Measurements from ENCODE around the gene STARD7.
"Not testable (repeated sequence)": the region's sequence is repeated elsewhere in the genome, so short reads cannot be mapped to it uniquely, and the experiment has no call there.

STARD7 gene

DNA sequence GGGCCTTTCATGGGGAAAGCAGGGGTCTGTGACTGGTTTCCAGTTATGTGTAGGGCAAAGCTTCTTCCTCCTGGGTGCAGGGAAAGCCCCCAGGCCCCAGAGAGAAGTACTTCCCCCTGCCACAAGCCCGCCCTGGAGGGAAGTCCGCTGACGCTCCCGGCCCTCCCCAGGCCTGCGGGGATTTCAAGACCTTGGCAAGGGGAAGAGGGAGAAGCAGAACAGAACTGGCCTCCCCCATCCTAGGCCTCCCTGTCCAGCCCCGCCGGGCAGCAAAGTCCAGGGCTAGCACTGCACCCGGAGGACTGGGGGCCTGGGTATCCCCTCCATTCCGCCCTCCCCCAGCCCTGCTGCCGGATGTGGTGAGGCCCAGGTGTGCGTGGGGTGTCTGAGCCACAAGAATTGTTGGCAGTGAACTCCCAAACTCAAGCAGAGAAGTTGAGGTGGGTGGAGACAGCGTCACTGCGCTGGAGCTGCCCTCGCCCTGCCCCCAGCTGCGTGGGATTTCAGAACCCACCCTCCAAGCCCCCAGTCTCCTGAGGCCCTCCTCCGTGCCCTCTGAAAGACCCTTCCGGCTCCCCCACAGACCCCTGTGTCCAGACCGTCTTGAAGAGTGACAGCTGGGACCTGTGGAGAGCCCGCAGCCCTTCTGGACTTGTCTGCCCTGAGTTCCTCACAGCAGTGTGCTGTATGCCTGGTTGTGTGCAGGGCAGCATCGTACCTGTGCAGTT lies 62.3 kb downstream of the STARD7 start:
- no peak for DNase-seq

- no peak for DNase-seq
Observed at GRCh38 chr2:96145848-96146152, 62.8 kb downstream of the STARD7 start.

GRCh38 chr2:96145036-96145847 lies 63.4 kb downstream of the STARD7 start, which contains the start of gene DUSP2:
Gene DUSP2, minus strand, starts transcription at chr2:96145440. Its CDS starts 86 bp downstream, at chr2:96145354.
- no peak for DNase-seq

GRCh38 chr2:96144481-96145035 lies 64.1 kb downstream of the STARD7 start:
- DNase-seq: no peak

DNA sequence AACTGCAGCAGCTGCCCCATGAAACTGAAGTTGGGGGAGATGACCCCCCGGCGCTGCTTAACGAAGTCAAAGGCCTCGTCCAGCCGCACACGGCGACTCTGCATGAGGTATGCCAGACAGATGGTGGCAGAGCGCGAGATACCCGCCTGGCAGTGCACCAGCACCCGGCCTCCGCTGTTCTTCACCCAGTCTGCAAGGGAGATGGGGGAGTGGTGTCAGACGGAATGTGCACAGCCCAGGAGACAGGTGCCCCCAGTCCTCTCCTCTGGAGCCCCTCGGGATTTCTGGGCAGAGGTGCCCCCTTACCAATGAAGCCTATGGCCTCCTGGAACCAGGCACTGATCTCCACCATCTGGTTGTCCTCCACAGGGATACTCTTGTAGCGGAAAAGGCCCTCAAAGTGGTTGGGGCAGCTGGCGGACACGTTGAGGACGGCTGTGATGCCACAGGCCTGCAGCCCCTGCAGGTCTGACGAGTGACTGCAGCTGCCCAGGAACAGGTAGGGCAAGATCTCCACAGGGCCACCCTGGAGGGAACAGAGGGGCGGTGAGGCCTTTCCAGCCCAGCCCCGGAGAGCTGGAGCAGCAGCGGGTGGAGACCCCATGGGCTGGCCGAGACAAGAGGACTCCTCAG lies 64.7 kb downstream of the STARD7 start:
- no peak for DNase-seq

GRCh38 chr2:96143231-96143847 lies 65.3 kb downstream of the STARD7 start:
- DNase-seq: no peak

- no peak for DNase-seq
Observed at GRCh38 chr2:96142217-96143113, 66.2 kb downstream of the STARD7 start.

DNA sequence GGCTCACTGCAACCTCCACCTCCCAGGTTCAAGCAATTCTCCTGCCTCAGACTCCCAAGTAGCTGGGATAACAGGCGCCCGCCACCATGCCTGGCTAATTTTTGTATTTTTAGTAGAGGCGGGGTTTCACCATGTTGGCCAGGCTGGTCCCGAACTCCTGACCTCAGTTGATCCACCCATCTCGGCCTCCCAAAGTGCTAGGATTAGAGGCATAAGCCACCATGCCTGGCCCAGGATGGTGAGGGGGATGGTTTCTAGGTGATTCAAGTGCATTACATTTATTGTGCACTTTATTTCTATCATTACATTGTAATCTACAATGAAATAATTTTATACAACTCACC lies 67.0 kb downstream of the STARD7 start:
- not testable (repeated sequence) for DNase-seq

DNA sequence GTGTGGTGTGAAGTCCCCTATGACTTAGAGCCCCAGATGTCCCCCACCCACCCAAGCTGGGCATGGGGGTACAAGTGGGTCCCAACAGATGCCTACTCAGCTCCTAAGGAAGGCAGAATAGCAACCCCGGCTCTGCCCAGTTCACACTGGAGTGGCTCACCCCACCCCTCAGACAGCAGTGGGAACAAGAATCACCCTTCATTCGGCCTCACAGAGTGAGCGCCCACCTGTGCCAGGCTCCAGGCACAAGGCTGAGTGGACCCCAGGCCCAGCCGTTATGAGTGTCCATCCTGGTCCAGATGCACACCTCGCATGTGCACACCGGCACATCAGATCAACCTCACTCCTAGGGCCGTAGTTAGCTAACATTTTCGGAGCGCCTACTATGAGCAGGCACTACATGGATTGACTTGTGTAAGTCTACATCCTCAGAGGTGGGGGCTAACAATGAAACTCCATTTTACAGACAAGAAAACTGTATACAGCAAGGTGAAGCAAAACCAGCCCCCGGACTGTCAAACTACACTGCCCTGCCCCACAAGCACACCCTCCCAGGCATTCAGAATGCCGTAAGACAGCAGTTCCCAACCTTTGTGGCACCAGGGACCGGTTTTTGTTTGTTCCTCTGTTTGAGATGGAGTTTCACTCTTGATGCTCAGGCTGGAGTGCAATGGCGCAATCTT lies 67.5 kb downstream of the STARD7 start:
- DNase-seq: no peak

GRCh38 chr2:96139181-96139758 lies 69.4 kb downstream of the STARD7 start:
- no peak for DNase-seq

DNA sequence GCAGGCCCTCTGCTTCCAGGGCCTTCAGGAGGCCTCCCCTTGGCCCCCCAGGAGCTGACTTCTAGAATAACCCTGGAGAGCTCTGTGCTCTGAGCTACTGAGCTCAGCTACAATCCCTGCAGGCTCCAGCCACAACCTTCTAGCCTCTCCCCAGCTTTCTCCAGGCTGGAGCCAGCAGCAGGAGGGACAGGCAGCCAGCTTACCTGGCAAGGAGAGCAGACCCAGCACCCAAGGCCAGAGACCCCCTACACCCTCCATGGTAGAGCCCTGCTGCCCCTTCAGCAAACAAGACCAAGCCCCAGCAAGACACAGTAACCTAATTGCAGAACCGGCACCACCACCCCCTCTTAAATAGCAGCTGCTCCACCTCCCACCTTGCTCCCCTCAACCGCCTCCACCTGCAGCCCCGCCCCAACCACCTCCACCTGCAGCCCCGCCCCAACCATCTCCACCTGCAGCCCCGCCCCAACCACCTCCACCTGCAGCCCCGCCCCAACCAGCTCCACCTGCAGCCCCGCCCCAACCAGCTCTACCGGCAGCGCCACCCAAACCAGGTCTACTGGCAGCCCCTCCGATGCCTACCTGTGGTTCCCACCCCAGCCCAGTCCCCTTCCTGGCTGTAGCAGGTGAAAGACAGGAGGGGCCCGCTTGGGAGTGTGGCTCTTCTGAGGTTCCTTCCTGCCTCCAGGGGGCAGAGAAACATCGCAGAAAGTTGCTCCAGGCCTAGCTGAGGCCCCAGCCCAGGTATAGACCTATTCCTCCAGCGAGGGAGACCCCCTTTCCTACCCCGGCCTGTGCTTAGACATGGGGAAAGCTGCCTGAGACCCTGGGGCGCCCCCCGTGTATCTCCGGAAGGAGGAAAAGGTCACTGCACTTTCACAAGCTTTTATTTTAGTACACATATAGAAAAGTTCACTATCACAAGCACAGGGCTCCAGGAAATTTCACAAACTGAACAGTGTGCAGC lies 70.2 kb downstream of the STARD7 start, which contains the start of gene ASTL:
ASTL (minus strand) TSS at position 324 of the 967 bp plus-strand sequence; CDS start at position 258, 66 bp downstream.
- DNase-seq: peak; percentile 8

DNA sequence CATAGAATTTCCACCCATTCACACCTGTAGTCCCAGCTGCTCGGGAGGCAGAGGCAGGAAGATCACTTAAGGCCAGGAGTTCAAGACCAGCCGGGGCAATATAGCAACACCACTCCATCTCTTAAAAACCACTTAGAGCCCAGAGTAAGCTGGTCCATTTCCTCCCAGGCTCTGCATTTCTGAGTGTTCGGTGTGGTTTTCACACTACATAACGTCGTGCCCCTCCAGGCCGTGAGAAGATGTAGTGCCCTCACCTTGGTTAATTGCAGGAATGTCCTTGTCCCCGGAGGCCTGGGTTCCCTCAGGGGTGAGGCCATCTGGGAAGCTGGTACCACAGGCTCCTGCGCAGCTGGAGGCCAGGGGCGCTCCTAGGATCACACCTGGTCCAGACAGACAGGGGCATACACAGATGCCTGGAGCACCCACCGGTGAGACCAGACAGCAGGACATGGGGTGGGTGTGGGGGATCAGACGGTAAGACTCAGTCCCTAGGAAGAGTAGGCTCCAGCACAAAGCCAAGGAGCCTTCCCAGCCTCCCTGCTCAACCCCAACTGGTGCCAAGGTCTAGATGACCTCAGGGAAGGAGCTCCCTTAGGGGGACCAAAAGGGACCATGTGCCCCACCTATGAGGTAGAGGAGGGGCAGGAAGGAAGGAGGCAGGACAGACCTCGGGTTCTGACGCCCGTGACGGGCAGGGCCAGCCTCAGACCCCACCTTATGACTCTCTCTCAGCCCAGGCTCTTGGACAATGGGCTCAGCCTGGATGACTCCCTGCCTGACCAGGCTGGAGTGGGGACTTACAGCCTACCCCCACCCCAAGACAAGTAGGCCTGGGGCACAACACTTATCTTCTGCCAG lies 71.1 kb downstream of the STARD7 start:
- DNase-seq: no peak

DNA sequence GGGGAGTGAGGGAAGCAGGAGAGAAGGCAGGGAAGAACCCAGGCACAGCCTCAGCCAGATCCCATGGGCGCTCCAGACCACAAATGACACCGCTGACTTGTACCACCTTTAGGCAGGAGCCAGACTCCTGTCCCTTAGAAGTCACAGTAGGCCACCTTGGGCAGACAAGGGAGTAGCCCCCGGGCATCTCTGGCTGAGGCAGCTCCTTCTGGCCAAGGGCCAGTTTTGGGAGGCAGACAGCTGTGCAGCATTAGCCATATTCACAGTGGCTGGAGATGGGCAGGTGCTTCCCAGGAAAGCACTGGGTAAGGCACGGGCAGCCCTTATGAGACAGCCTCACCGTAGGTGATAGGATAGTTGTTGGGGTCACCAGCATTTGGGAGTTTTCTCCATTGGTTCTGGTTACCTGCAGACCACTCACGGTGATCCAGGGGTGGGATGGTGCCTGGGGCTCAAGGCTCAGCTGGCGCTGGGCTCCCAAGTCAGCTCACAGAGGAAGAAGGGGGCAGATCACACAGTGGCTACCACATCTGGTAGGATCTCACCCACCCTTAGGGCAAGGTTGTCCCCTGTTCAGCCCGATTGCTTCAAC lies 72.4 kb downstream of the STARD7 start:
- no peak for DNase-seq

DNA sequence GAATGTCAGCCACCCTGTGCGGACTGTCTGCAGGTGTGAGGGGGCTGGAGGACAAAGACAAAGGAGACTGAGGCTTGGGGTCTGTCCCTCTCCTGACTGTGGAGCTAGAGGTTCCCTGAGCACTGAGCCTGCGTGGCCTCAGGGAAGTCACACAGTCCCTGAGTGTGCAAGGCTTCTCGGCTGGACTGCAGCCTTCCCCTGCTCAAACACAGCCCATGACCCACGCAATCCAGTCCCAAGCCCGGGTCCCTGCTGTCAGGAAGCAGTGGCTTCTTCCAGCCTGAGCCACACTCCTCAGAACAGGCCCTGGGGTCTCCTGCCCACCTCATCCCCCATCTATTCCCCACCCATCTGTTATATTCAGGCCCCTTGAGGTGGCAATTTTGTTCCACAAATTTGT lies 73.0 kb downstream of the STARD7 start:
- DNase-seq: no peak

DNA sequence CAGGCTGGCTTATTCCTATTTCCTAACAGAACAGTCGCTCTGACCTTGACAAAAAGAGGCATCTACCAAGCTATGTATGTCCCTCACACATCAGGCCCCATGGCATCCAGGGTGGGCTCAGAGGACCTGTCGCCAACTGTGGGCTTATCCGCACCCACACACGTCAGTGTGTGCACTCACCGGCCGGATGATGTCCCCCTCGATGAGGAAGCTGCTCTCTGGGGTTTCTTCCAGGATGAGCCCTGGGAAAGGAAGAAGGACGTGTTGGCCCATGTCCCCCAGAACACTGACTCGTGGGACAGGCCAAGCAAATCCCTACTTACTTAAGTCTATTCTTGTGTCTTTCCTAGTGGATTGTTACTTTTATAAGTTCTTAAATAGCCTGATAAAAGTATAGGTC lies 73.5 kb downstream of the STARD7 start:
- no peak for DNase-seq
